Endothelial cell of umbilical vein (primary cell): ENCODE data around the gene MIR17HG. TPM values are rescaled to one million over a fixed set of nuclear protein-coding genes. Genes with fewer than 3 reads are reported as not detected.

Experiments used
- BruUV-seq: library from RNA; stranded (reverse); fragments of 400-500 nt; replicated peaks from 2 replicates; lab custom pipeline; 2021; lab: Mats Ljungman, UMichigan
- CTCF ChIA-PET: fragments of 300-600, 350-600 bp; sonication (Branson Sonifier 250); formaldehyde crosslinking; loops from one replicate; lab custom pipeline; 2021; ENCODE audit warnings: antibody characterized with exemption, inconsistent platforms; lab: Charles Lee
- POLR2A ChIA-PET: fragments of 300-600, 350-600 bp; sonication (Branson Sonifier 250); formaldehyde crosslinking; loops from one replicate; lab custom pipeline; 2021; ENCODE audit warnings: antibody characterized with exemption, inconsistent platforms; lab: Charles Lee
- DNase-seq: peaks from one replicate; pipeline ENCODE4 v3.0.0-alpha.2; 2011; ENCODE audit warnings: low read depth, low spot score
- FAIRE-seq: peaks from 2 replicates; lab custom pipeline; 2011; peaks lifted over from hg19 to GRCh38; lab: Jason Lieb, UNC
- H2AFZ ChIP-seq: 2 replicates; pipeline ENCODE4 v1.6.0; 2012; ENCODE audit warnings: low read depth, low read length, control low read depth, inconsistent platforms
- H3K27ac ChIP-seq: 2 replicates; pipeline ENCODE4 v1.5.1; 2011; ENCODE audit warnings: low read depth, mild to moderate bottlenecking, control low read depth, low read length, moderate library complexity; ENCODE audit not compliant: insufficient read depth
- H3K27me3 ChIP-seq, 2 experiments: 2 replicates each; pipeline versions ENCODE4 v1.6.0 to v1.6.1; 2011; ENCODE audit warnings: low read length in 2 of 2, mixed read lengths in 1 of 2; ENCODE audit not compliant: control insufficient read depth in 2 of 2, insufficient read depth in 2 of 2
- H3K36me3 ChIP-seq, 2 experiments: 2 replicates in 1 of 2; 3 replicates in 1 of 2; pipeline ENCODE4 v1.5.1; 2011; ENCODE audit warnings: low read length in 2 of 2, mild to moderate bottlenecking in 1 of 2, moderate library complexity in 1 of 2; ENCODE audit not compliant: control insufficient read depth in 2 of 2, insufficient read depth in 2 of 2; ENCODE audit errors: extremely low read depth in 1 of 2
- H3K4me1 ChIP-seq: 3 replicates; pipeline ENCODE4 v1.5.1; 2011; ENCODE audit warnings: mild to moderate bottlenecking, low read length; ENCODE audit not compliant: control insufficient read depth, insufficient read depth; ENCODE audit errors: extremely low read depth
- H3K4me2 ChIP-seq: 2 replicates; pipeline ENCODE4 v1.6.1; 2011; ENCODE audit warnings: low read length, control low read depth, mixed read lengths; ENCODE audit not compliant: insufficient read depth
- H3K4me3 ChIP-seq, 3 experiments: fragments of 200-600 bp in 1 of 3; sonication (generic), shearing (Covaris generic) in 1 of 3; replicated peaks in 1 of 3; 2 replicates each; pipeline ENCODE4 v1.5.1; 2011 to 2016; ENCODE audit warnings: control low read depth in 3 of 3, low read length in 3 of 3, mild to moderate bottlenecking in 2 of 3, inconsistent platforms in 1 of 3, low read depth in 1 of 3, moderate library complexity in 1 of 3; ENCODE audit not compliant: insufficient read depth in 1 of 3
- H3K79me2 ChIP-seq: 2 replicates; pipeline ENCODE4 v1.6.0; 2012; ENCODE audit warnings: low read length, inconsistent platforms; ENCODE audit not compliant: control insufficient read depth, insufficient read depth
- H3K9ac ChIP-seq: replicated peaks from 2 replicates; pipeline ENCODE3; 2011; ENCODE audit warnings: low read length, control low read depth; ENCODE audit not compliant: insufficient read depth; ENCODE audit errors: extremely low read depth
- H3K9me1 ChIP-seq: replicated peaks from 3 replicates; pipeline ENCODE4 v1.6.0; 2011; ENCODE audit warnings: mild to moderate bottlenecking, low read length; ENCODE audit not compliant: control insufficient read depth, insufficient read depth; ENCODE audit errors: extremely low read depth
- H3K9me3 ChIP-seq: replicated peaks from 2 replicates; pipeline ENCODE4 v1.5.1; 2012; ENCODE audit warnings: low read length, inconsistent platforms; ENCODE audit not compliant: control insufficient read depth, insufficient read depth
- H4K20me1 ChIP-seq: replicated peaks from 2 replicates; pipeline ENCODE3; 2011; ENCODE audit warnings: mild to moderate bottlenecking, low read length; ENCODE audit not compliant: control insufficient read depth, insufficient read depth; ENCODE audit errors: extremely low read depth
- CTCF ChIP-seq, 2 donors: IDR thresholded peaks; 1 replicate in 1 of 2; 2 replicates in 1 of 2; pipeline ENCODE4 v1.5.1; 2011; ENCODE audit warnings: low read length in 2 of 2, mild to moderate bottlenecking in 2 of 2, moderate library complexity in 2 of 2, control low read depth in 1 of 2, inconsistent platforms in 1 of 2, low read depth in 1 of 2; ENCODE audit not compliant: insufficient read depth in 1 of 2; ENCODE audit errors: extremely low read depth in 1 of 2
- EZH2 ChIP-seq: IDR thresholded peaks from 2 replicates; pipeline ENCODE4 v1.6.1; 2012; ENCODE audit warnings: borderline replicate concordance, low read depth, mild to moderate bottlenecking, moderate library complexity, low read length, inconsistent platforms; ENCODE audit not compliant: severe bottlenecking
- FOS ChIP-seq: IDR thresholded peaks from 2 replicates; pipeline ENCODE4 v1.6.1; 2011; ENCODE audit warnings: mild to moderate bottlenecking, low read length, moderate library complexity, borderline replicate concordance; ENCODE audit not compliant: insufficient read depth
- GATA2 ChIP-seq: IDR thresholded peaks from 2 replicates; pipeline ENCODE4 v1.7.0; 2011; ENCODE audit warnings: low read depth, mild to moderate bottlenecking, moderate library complexity, mixed read lengths, low read length; ENCODE audit not compliant: insufficient read length, insufficient read depth
- MYC ChIP-seq: IDR thresholded peaks from one replicate; pipeline ENCODE4 v1.6.1; 2011; ENCODE audit warnings: mild to moderate bottlenecking, low read depth, low read length
- POLR2A ChIP-seq: IDR thresholded peaks from 2 replicates; pipeline ENCODE4 v1.6.1; 2012; ENCODE audit warnings: low read depth, mild to moderate bottlenecking, control low read depth, low read length
- POLR2AphosphoS5 ChIP-seq: IDR thresholded peaks from 2 replicates; pipeline ENCODE4 v1.6.1; 2012; ENCODE audit warnings: low read depth, mild to moderate bottlenecking, control low read depth, low read length, moderate library complexity; ENCODE audit not compliant: insufficient read depth
- dilution Hi-C: fragments of 300-500 bp; cut with MboI; formaldehyde crosslinking; loops from one replicate; pipeline ENCODE4 v1.15.0; 2019; ENCODE audit warnings: low sequenced_read_pairs; ENCODE audit not compliant: extremely low pct_ligation_motif_present
- intact Hi-C: fragments of 100-400 bp; cut with micrococcal nuclease; formaldehyde crosslinking; loops from one replicate; pipeline ENCODE4 v1.10.0; 2022
- polyA plus RNA-seq, 4 experiments: library from polyadenylated mRNA; depleted of rRNA in 3 of 4; stranded (reverse) in 3 of 4; unstranded in 1 of 4; fragments of >200 nt; gene quantifications; 2 replicates each; pipeline versions ENCODE4 v1.2.1 to v1.2.3, GENCODE V29; 2011 to 2012; ENCODE audit warnings: missing spikeins in 1 of 4
- total RNA-seq: library from RNA; stranded (reverse); gene quantifications from 2 replicates; pipeline ENCODE4 v1.2.3, GENCODE V29; 2021

MIR17HG gene
- total and polyA plus RNA-seq, 2 donors (not counting 3 experiments of a cell fraction or from before 2014, with no cell fraction given): 1.8 to 9.5 TPM

DNA sequence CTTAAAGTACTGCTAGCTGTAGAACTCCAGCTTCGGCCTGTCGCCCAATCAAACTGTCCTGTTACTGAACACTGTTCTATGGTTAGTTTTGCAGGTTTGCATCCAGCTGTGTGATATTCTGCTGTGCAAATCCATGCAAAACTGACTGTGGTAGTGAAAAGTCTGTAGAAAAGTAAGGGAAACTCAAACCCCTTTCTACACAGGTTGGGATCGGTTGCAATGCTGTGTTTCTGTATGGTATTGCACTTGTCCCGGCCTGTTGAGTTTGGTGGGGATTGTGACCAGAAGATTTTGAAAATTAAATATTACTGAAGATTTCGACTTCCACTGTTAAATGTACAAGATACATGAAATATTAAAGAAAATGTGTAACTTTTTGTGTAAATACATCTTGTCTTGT is 3.6 kb downstream of the MIR17HG start:
- CTCF ChIA-PET: no interaction called here
- POLR2A ChIA-PET: no interaction called here
- peaks cover 54% of the 10 kb centered on the region for H3K79me2 ChIP-seq
- TF ChIP-seq MYC (no peak), POLR2AphosphoS5 (no peak), CTCF (IDR thresholded peaks at IDR 0.05; ENCODE audit: extremely low read depth in 1 of 2, insufficient read depth in 1 of 2, low read depth in 1 of 2, low read length in 2 of 2) (no peak), POLR2A (no peak), FOS (no peak), GATA2 (no peak), EZH2 (no peak)
- peaks cover 5 to 48% of the 10 kb centered on the region in 2 experiments for H3K36me3 ChIP-seq
- dilution Hi-C loops (no loop called here), intact Hi-C loops (no loop called here)
- H3K4me1 ChIP-seq: peaks cover 25% of the 10 kb centered on the region
- BruUV-seq: no TSS peak
- peaks cover 24% of the 10 kb centered on the region for H4K20me1 ChIP-seq
- no peak overlapping the region for H3K27ac ChIP-seq
- H3K4me3 ChIP-seq: no peak overlapping the region
- no peaks in the 10 kb centered on the region for H3K9me1 ChIP-seq
- no peak overlapping the region for H2AFZ ChIP-seq
- no peak overlapping the region for H3K9ac ChIP-seq
- no peaks in the 10 kb centered on the region for H3K9me3 ChIP-seq
- peaks cover 0 to 10% of the 10 kb centered on the region in 2 experiments for H3K27me3 ChIP-seq
- no peak for FAIRE-seq
- DNase-seq: no peak
- H3K4me2 ChIP-seq: peak overlapping the region; percentile 98
